GM18907 (cell line): ENCODE results near the gene STK11IP.

Source experiments
- ATAC-seq: cut with Tn5 transposase; IDR thresholded peaks from one replicate; pipeline ENCODE4 v1.9.1; 2021; ENCODE audit warnings: mild to moderate bottlenecking, moderate library complexity; ENCODE audit not compliant: unreplicated experiment

STK11IP gene

GRCh38 chr2:219597552-219598307, at the start of gene STK11IP:
Gene STK11IP, plus strand, starts transcription at chr2:219597857. Its CDS starts 263 bp downstream, at chr2:219598120.
- ATAC-seq: peak; percentile 92

- ATAC-seq: no peak
Observed at GRCh38 chr2:219548990-219549389, 48.7 kb upstream of the STK11IP start.

- no peak for ATAC-seq
Observed at GRCh38 chr2:219549619-219550018, 48.0 kb upstream of the STK11IP start.

GRCh38 chr2:219551441-219552381, 45.9 kb upstream of the STK11IP start:
- peak; percentile 17 for ATAC-seq

- peak; percentile 91 for ATAC-seq
Observed at GRCh38 chr2:219552382-219553167, 45.1 kb upstream of the STK11IP start.

- ATAC-seq: no peak
Observed at GRCh38 chr2:219553168-219553417, 44.6 kb upstream of the STK11IP start.

- no peak for ATAC-seq
Observed at GRCh38 chr2:219553463-219553963, 44.1 kb upstream of the STK11IP start.

- no peak for ATAC-seq
Observed at GRCh38 chr2:219554350-219554749, 43.3 kb upstream of the STK11IP start.

- ATAC-seq: no peak
Observed at GRCh38 chr2:219555956-219556355, 41.7 kb upstream of the STK11IP start.

GRCh38 chr2:219556413-219556812, 41.2 kb upstream of the STK11IP start:
- no peak for ATAC-seq

- ATAC-seq: no peak
Observed at GRCh38 chr2:219557320-219557719, 40.3 kb upstream of the STK11IP start.

GRCh38 chr2:219557791-219558785, 39.6 kb upstream of the STK11IP start:
- ATAC-seq: no peak

GRCh38 chr2:219559156-219559915, 38.3 kb upstream of the STK11IP start:
- no peak for ATAC-seq

- no peak for ATAC-seq
Observed at GRCh38 chr2:219560037-219560892, 37.4 kb upstream of the STK11IP start.

GRCh38 chr2:219560893-219561178, 36.8 kb upstream of the STK11IP start:
- no peak for ATAC-seq

- ATAC-seq: no peak
Observed at GRCh38 chr2:219561179-219562048, 36.2 kb upstream of the STK11IP start.
